ENCODE measurements around the gene LEFTY2.
"Not testable (repeated sequence)": the region's sequence is repeated elsewhere in the genome, so short reads cannot be mapped to it uniquely, and the experiment has no call there.

Gene LEFTY2

DNA sequence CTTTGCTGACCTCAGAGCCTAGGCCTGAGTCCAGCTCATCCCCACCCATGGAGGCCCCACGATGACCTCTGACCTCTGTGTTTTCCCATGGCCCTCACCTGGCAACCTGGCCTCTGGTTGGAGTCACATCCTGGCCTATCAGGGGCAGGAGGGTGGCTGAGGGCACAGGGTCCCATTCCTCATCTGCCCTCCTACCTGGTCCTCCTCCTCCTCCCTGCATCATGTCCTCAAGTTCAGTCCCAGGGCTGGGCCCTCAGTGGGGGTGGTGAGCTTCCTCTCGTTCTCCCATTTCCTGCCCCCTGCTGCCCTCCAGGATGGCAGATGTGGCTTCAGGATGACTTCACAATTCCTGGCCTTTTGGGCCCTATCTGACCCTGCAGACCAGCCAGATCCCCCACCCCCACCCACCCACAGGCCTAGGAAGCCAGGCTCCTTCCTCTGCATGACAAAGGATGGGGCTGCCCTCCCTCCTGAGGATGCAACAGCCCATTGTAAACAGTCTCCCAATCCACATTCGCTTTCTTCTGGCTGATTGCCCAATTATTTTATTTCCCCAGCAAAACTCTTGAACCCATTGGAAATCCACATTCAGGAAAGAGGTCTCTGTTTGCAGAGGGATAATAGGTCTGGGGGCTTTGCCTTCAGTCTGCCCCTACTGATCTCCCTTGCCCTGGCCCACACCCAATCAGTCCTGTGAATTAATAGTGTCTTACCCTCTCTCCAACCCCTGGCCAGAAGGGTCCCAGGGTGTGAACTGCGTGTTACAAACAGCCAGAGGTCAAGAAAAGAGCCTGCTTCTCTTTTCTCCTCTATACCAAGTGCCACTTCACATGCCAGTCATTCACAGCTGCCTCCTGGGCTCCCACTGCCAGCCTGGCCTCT is 41.7 kb downstream of the LEFTY2 start:
- DNase-seq: peak; percentile 32

DNA sequence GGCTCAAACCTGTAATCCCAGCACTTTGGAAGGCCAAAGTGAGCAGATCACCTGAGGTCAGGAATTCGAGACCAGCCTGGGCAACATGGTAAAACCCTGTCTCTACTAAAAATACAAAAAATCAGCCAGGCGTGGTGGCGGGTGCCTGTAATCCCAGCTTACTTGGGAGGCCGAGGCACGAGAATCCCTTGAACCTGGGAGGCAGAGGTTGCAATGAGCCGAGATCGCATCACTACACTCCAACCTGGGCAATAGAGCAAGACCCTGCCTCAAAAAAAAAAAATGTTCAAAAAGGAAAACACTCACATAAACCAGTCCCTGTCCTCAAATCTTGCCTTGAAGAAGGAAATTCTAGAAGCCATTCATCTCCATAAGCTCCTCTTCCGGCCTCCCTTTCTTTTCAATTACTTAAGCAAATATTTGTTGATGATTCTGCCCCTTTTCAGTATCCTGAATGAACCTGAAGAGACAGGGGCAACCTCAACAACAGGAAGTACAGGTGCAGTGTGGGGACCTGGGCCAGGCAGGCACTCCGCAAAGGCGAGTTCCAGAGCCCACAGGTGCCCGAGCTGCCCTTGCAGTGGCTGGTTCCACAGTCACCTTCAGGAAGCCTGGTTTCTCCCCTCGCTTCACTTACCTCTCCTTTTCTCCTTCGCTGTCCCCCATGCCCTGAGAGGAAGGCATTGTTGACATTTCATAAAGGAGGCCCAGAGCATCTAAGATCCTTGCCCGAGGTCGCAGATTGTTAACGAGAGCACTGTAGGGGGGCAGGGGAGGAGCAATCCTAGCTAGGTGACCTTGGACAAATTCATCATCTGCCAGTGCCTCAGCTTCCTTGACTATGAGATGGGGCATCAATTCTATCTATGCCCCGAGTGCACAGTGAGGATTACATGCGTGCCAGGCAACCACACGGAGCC is 43.2 kb downstream of the LEFTY2 start:
- no peak for DNase-seq

DNA sequence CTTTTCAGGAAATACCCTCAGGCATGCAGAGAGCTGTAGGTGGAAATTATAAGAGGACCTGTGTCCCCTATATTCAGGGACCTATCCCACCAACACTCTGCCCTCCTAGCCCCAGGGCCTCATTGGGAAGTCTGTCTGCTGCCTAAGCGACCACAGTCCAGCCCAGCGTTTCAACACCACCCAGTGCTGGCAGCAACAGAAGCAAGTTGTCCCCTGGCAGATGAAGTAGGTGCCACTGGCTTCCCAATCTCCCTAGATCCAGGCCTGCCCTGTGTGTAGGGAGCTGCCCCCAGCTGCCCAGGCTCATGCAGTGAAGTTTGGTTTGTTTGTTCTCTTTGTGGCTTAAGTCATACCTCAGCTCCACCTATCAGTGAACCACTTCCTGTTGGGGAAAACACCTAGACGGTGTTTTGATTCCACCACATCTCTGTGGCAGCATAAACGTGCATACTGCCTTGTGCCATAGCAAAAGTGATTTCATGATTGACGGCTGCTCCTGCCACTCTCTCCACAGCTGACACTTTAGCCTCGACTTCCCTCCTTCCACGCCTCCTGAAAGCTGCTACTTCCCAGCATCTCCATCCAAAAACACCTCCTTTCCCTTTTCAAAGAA is 44.0 kb downstream of the LEFTY2 start:
- DNase-seq: peak; percentile 26

DNA sequence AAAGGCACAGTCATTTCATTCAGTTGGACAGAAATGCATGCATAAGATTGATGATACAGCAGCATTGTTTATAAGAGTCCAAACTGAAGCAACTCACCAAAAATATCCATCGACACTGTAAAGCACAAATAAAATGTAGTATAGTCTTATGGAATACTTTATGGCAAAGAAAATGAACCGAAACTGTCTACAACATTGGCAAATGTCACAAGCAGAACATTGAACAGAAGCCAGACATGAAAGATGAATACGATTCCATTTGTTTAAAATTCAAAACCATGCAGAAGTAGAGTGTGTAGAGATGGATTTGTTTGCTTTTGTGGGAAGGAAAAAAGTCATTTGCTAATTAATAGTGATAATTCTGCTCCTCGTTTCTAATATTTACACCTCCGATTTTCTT is 44.5 kb downstream of the LEFTY2 start:
- no peak for DNase-seq

DNA sequence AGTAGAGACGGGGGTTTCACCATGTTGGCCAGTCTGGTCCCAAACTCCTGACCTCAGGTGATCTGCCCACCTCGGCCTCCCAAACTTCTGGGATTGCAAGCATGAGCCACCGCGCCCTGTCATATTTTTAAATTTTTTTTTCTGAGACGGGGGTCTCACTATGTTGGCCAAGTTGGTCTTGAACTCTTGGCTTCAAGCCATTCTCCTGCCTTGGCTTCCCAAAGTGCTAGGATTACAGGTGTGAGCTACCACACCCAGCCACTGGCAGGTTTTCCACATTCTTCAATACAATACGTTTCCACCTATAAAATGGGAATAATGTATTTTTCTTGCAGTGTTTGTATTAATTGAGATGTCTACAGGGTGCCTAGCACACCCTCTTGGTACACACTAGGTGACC is 48.7 kb downstream of the LEFTY2 start:
- DNase-seq: no peak

DNA sequence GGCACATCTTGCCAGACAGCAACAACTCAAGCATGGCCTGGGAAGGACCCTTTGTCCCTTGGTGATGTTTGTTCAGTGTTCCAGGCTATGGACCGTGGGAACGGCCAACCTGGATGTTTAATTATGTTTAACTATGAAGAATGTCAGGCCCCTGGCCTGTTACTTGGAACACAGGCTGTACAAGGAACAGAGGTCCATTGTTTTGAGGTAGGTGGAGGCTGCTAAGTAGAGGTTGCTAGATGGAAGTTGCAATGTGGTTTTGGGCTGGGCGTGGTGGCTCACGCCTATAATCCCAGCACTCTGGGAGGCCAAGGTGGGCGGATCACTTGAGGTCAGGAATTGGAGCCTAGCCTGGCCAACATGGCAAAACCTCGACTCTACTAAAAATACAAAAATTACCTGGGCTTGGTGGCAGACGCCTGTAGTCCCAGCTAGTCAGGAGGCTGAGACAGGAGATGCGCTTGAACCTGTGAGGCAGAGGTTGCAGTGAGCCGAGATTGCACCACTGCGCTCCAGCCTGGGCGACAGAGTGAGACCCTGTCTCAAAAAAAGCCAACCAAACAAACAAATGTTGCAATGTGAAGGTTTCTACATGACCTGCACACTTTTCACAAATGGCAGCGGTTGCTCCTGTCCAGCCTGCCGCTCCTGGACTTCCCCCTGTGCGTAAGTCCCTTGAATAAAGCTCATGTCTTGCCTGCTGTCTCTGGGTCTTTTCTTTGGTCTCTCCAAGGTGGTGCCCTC is 49.6 kb downstream of the LEFTY2 start:
- DNase-seq: no peak

DNA sequence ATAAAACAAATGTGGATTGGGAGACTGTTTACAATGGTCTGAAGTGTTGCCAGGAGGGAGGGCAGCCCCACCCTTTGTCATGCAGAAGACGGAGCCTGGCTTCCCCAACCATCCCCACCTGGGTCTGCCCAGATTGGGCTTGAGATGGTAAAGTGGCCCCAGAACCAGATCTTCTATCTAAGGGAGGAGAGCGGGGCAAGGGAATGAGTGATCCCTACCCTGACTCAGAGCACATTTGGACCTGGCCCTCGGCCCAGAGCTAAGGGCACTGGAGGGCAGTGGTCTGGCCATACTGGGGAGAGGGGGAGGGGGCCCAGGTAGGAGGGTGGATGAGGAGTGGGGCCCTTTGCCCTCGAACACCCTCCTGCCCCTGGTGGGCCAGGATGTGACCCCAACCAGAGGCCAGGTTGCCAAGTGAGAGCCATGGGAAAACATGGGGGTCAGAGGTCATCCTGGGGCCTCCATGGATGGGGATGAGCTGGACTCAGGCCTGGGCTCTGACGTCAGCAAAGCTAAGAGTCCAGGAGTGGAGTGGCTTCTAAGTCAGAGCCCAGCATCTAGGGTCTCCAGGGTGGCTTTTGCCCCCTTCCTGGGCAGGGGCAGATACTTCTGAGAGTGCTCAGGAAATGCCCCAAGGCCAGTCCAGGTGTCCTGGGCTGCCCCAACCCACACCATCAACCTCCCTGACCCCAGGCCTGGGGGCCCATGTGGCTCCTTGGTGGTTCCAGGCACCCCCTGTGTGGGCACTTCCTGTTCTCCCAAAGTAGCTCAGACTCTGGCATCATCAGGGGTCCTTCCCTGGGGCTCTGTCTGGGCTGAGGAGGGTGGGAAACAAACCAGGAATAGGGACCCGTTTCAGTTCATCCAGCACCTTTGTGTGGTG is 50.4 kb downstream of the LEFTY2 start:
- no peak for DNase-seq

DNA sequence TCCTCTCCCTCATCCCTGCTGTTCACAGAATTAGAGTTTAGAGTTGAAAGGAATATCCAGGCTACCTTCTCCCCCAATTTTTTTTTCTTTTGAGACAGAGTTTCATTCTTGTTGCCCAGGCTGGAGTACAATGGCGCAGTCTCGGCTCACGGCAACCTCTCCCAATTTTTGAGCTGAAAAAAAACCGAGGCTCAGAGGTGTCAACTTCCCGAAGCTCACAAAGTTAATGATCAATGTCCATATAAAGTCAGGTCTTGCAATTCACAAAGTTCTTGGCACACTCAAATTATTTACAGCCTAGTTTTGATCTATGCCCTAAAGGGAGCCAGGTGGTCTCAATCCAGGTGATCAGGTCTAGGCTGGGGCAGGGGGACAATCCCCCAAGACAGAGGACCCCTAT is 51.3 kb downstream of the LEFTY2 start:
- DNase-seq: no peak

DNA sequence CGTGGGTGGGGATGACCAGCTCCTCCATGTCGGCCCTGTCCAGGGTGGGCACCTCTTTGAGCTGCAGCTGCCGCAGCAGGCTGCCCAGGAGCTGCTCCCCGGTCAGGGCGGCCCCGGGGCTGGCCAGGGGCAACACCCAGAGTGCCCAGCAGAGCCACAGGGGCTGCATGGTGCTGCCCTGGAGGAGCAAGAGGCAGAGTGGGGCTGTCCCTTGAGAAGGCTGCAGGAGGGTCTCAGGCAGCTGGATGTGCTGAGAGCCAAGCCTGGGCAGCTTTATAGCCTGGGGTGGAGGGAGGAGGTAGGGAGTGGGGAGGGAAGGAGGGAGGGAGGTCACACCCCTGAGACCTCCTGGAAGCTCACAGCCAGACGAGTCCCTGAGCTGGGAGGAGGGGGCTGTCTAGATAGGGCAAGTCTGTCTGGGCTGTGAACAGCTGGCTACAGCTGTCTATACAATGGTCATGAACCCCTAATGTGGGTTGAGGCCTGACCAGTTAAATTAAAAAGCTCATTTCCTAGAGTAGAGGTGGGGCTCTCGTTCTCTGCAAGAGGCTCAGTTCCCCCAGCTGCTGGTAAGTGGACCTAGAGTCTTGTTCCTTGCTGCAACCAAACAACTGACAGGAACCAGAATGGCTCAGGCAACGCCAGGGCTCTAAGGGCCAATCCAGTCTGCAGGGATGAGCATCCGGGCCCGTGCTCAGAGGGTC is 52.0 kb downstream of the LEFTY2 start, which contains the start of gene LEFTY1:
TSS of gene LEFTY1 (minus strand) at position 249 of the 704 bp plus-strand sequence. CDS start at position 169, 80 bp downstream.
- DNase-seq: no peak

DNA sequence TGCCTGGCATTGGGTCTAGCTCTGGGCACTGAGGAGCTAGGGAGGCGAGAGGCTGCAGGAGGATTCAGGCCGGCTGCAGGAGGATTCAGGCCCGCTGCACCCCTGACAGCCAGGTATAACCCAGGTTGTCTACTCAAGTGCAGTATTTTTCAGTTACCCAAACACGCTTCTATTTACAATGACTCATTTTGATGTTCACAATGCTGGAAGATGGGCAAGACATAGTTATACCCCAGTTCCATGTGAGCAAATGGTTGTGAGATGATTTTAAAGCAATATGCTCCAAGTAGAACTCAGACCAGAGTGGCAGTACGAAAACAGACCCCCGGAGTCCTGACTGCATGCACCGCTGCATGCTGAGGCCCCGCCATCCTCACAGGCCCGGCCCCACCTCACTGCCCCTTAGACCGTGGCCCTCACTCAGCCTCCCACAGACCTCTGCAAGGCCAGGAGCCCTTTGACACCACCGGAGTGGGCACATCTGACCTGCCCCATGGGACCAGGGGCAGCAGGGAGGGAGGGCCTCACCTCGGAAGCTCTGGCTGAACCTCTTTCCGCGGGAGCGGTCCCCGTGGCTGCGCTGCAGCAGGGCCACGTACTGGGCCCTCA is 52.6 kb downstream of the LEFTY2 start:
- no peak for DNase-seq

DNA sequence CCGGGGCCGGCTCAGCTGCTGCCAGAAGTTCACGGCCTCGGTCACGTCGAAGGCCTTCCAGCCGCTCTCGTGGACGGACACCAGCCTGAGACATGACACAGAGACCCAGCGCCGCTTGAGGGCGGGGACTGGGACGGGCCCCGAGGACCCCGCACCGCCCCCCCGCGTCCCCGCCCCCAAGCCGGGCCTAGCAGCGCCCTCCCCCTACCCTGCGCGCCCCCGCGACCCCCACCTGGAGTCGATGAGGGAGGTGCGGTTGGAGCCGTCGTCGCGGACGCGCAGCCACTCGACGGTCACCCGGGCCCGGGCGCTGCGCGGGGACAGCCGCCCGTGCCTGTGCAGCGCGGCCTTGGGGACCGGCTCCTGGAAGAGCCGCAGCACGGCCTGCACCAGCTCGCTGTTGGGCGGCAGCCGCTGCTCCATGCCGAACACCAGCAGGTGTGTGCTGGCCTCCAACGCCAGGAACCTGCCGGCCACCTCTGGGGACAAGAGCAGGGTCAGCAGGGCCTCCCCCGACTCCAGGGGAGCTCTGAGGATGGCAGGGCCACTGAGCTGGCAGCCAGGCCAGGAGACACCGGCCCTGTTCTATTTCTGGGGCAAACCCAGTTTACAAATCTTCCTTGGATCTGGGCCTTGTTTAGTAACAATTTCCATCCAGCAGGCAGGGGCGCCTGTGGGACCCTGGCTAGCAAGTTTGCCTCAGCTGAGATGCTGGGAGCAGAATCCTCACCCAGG is 53.3 kb downstream of the LEFTY2 start:
- DNase-seq: not testable (repeated sequence)

DNA sequence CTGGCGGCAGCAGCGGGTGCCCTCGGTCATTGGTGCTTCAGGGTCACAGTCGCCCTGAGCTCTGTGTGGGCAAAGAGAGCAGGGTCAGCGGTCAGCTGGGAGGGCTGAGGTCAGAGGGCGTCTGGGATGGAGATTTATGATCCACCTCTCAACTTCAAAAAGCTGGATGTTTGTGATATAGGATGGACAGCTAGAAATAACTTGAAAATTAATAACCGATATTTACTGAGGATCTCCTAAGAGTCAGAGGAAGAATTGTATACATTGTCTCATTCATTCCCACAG is 54.0 kb downstream of the LEFTY2 start:
- DNase-seq: no peak

Data from OCI-M1 (cell line).